Neural progenitor cell (in vitro differentiated cells): ENCODE data around the gene CUEDC1.

ENCODE experiments used
- EZH2 ChIP-seq: fragments of 200-600 bp; sonication (generic); IDR thresholded peaks from 2 replicates; pipeline ENCODE4 v1.6.1; 2017; ENCODE audit warnings: antibody characterized with exemption, mild to moderate bottlenecking, moderate library complexity
- TF ChIP-seq, protein P1 (sequence below): fragments of 200-600 bp; sonication (generic); IDR thresholded peaks from 2 replicates; pipeline ENCODE4 v1.5.1; 2017; ENCODE audit warnings: antibody characterized with exemption, mild to moderate bottlenecking

DNA sequence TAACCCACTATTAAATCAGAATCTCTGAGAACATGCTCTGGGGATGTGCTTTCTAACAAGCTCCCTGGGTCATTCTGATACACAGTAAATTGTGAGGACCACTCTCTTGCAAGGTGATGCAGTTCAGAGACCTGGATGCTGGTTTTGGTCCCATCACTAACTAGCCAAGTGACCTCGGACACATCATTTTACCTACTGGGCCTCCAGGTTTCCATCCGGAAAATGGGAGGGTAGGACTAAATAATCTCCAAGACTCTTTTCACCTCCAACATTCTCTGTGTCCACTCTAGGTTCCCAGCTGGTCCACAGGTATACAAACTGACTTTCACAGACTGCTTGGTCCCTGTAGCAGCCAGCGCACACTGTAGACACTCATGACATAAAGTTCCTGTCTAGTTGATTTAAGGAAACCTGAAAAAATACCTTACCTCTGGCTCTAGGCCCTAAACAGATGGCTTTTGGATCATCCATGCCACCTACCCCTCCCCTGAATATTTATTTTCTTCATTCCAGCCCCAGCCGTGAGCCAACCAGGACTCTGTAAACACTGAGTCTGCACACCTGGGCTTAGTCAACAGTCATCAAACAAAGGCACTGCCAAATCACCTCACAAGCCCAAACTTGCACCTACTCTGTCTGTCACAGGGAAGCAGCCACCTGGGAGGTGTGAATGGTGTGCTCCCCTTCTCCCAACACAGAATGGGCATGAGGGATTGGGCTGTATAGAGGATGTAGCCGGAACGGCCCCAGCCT, 54.0 kb downstream of the CUEDC1 start:
- TF ChIP-seq, protein P1, sequence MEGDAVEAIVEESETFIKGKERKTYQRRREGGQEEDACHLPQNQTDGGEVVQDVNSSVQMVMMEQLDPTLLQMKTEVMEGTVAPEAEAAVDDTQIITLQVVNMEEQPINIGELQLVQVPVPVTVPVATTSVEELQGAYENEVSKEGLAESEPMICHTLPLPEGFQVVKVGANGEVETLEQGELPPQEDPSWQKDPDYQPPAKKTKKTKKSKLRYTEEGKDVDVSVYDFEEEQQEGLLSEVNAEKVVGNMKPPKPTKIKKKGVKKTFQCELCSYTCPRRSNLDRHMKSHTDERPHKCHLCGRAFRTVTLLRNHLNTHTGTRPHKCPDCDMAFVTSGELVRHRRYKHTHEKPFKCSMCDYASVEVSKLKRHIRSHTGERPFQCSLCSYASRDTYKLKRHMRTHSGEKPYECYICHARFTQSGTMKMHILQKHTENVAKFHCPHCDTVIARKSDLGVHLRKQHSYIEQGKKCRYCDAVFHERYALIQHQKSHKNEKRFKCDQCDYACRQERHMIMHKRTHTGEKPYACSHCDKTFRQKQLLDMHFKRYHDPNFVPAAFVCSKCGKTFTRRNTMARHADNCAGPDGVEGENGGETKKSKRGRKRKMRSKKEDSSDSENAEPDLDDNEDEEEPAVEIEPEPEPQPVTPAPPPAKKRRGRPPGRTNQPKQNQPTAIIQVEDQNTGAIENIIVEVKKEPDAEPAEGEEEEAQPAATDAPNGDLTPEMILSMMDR: no peak
- no peak for TF ChIP-seq EZH2
